T-cell (primary cell): ENCODE data around the gene UHMK1. TPM values are rescaled to one million over a fixed set of nuclear protein-coding genes. Genes with fewer than 3 reads are reported as not detected.
A peak's percentile ranks its signal among the peaks of the same experiment; 100 is the strongest.
"Not testable (repeated sequence)": the region's sequence is repeated elsewhere in the genome, so short reads cannot be mapped to it uniquely, and the experiment has no call there.

ENCODE experiments used
- ATAC-seq, 4 experiments: fragments of 200-7000 bp in 3 of 4; fragments of 150-1000 bp in 1 of 4; cut with Tn5 transposase; replicated peaks in 1 of 4; 1 replicate in 3 of 4; 2 replicates in 1 of 4; pipeline ENCODE4 v1.10.0; 2021; ENCODE audit warnings: moderate library complexity in 3 of 4, mild to moderate bottlenecking in 2 of 4, moderate number of reproducible peaks in 1 of 4
- CTCF ChIA-PET, 2 donors: fragments of 300-600 bp; sonication (Branson Sonifier 250); formaldehyde crosslinking; loops; one replicate each; lab custom pipeline; 2022; ENCODE audit warnings: antibody characterized with exemption in 2 of 2; lab: Charles Lee
- POLR2A ChIA-PET, 2 donors: fragments of 300-600 bp; sonication (Branson Sonifier 250); formaldehyde crosslinking; loops; one replicate each; lab custom pipeline; 2022; ENCODE audit warnings: antibody characterized with exemption in 2 of 2; lab: Charles Lee
- DNase-seq, 35 experiments: peaks; one replicate each; pipeline versions ENCODE4 v3.0.0 to v3.0.0-alpha.2; 2013 to 2023
- H3K27ac ChIP-seq: one replicate; pipeline ENCODE4 v1.5.1; 2013; ENCODE audit warnings: low read length
- H3K27me3 ChIP-seq, 2 experiments: replicated peaks in 1 of 2; 1 replicate in 1 of 2; 2 replicates in 1 of 2; pipeline versions ENCODE4 v1.6.1 to v1.7.0; 2013; ENCODE audit warnings: low read length in 1 of 2, mixed read lengths in 1 of 2; ENCODE audit not compliant: control insufficient read depth in 2 of 2, insufficient read depth in 2 of 2; ENCODE audit errors: extremely low read depth in 1 of 2
- H3K36me3 ChIP-seq, 2 donors: 1 replicate in 1 of 2; 2 replicates in 1 of 2; pipeline versions ENCODE4 v1.6.1 to v1.7.0; 2013; ENCODE audit warnings: low read length in 1 of 2; ENCODE audit not compliant: control insufficient read depth in 2 of 2, insufficient read depth in 1 of 2; ENCODE audit errors: extremely low read depth in 1 of 2
- H3K4me1 ChIP-seq, 2 experiments: 1 replicate in 1 of 2; 2 replicates in 1 of 2; pipeline versions ENCODE4 v1.6.1 to v1.7.0; 2013; ENCODE audit warnings: low read length in 2 of 2, mixed read lengths in 1 of 2; ENCODE audit not compliant: insufficient read depth in 2 of 2, control insufficient read depth in 1 of 2; ENCODE audit errors: extremely low read depth in 1 of 2
- H3K4me3 ChIP-seq, 2 donors: 1 replicate in 1 of 2; 2 replicates in 1 of 2; pipeline versions ENCODE4 v1.5.1 to v1.7.0; 2013; ENCODE audit warnings: mild to moderate bottlenecking in 2 of 2, low read length in 1 of 2, moderate library complexity in 1 of 2; ENCODE audit not compliant: control insufficient read depth in 1 of 2; ENCODE audit errors: extremely low read depth in 1 of 2
- H3K9me3 ChIP-seq: 2 replicates; pipeline ENCODE4 v1.7.0; 2013
- H3K27ac Mint-ChIP-seq, 2 donors: one replicate each; pipeline ENCODE4 v1.8.0; 2020 to 2021; ENCODE audit warnings: mild to moderate bottlenecking in 2 of 2, mixed read lengths in 2 of 2
- H3K27me3 Mint-ChIP-seq, 2 donors: one replicate each; pipeline ENCODE4 v1.8.0; 2021 to 2022; ENCODE audit warnings: mixed read lengths in 2 of 2
- H3K36me3 Mint-ChIP-seq: one replicate; pipeline ENCODE4 v1.8.0; 2021; ENCODE audit warnings: mixed read lengths
- H3K4me1 Mint-ChIP-seq, 3 donors: one replicate each; pipeline ENCODE4 v1.8.0; 2020 to 2022; ENCODE audit warnings: mixed read lengths in 3 of 3, mild to moderate bottlenecking in 1 of 3
- H3K4me3 Mint-ChIP-seq, 3 donors: one replicate each; pipeline ENCODE4 v1.8.0; 2020 to 2022; ENCODE audit warnings: mild to moderate bottlenecking in 3 of 3, mixed read lengths in 3 of 3, moderate library complexity in 3 of 3
- H3K9me3 Mint-ChIP-seq, 3 donors: one replicate each; pipeline ENCODE4 v1.8.0; 2020 to 2022; ENCODE audit warnings: mixed read lengths in 3 of 3
- WGBS: methylation state at CpG from one replicate; pipeline ENCODE4 v1.1.5; 2013; ENCODE audit warnings: missing lambda C conversion rate; ENCODE audit not compliant: insufficient coverage; 5-methylcytosine and 5-hydroxymethylcytosine counted together
- total RNA-seq, 35 experiments: library from RNA in 6 of 35; stranded (reverse) in 6 of 35; fragments of 120-200 nt in 1 of 35; gene quantifications; one replicate each; pipeline versions ENCODE4 v1.2.1 to v1.2.4 and lab custom pipeline; 2013 to 2026

Gene UHMK1
- total RNA-seq, 5 donors from 2014 or later (not counting 1 experiment from before 2014, with no cell fraction given) = 55.8 to 65.8 (median 60.0) TPM

- no peak for DNase-seq
- no peak overlapping the region for H3K4me3 Mint-ChIP-seq
- H3K9me3 Mint-ChIP-seq = peaks cover 0 to 3% (median 0%) of the 10 kb centered on the region in 3 donors
- H3K27ac ChIP-seq = no peak overlapping the region
- no peak for ATAC-seq
- H3K4me1 ChIP-seq = no peaks in the 10 kb centered on the region
- no peaks in the 10 kb centered on the region for H3K9me3 ChIP-seq
- H3K27ac Mint-ChIP-seq = no peak overlapping the region
- H3K4me3 ChIP-seq = no peak overlapping the region
- POLR2A ChIA-PET = no interaction called here
- H3K4me1 Mint-ChIP-seq = no peaks in the 10 kb centered on the region
- peaks cover 25 to 28% of the 10 kb centered on the region in 2 donors for H3K27me3 Mint-ChIP-seq
- no peaks in the 10 kb centered on the region for H3K36me3 ChIP-seq
- CTCF ChIA-PET = no interaction called here
- H3K36me3 Mint-ChIP-seq = no peaks in the 10 kb centered on the region
- peaks cover 0 to 10% of the 10 kb centered on the region in 2 experiments for H3K27me3 ChIP-seq
These were observed 12.4 kb upstream of the UHMK1 start for GRCh38 chr1:162485236-162485635.

- Mint-ChIP-seq H3K27me3 (peaks cover 30 to 31% of the 10 kb centered on the region in 2 donors), H3K36me3 (no peaks in the 10 kb centered on the region), H3K27ac (no peak overlapping the region), H3K4me1 (no peaks in the 10 kb centered on the region), H3K4me3 (no peak overlapping the region), H3K9me3 (no peaks in the 10 kb centered on the region)
- H3K27ac ChIP-seq = no peak overlapping the region
- no peaks in the 10 kb centered on the region for H3K9me3 ChIP-seq
- ATAC-seq (no peak), DNase-seq (no peak)
- H3K4me3 ChIP-seq = no peak overlapping the region
- ChIA-PET POLR2A (no interaction called here), CTCF (no interaction called here)
- no peaks in the 10 kb centered on the region for H3K4me1 ChIP-seq
- H3K36me3 ChIP-seq = no peaks in the 10 kb centered on the region
- H3K27me3 ChIP-seq = peaks cover 5 to 11% of the 10 kb centered on the region in 2 experiments
- WGBS = no CpG with 5 or more reads among the region's 10 CpGs
These were observed 10.4 kb upstream of the UHMK1 start for GRCh38 chr1:162487241-162487640.

GRCh38 chr1:162488219-162488618, 9.4 kb upstream of the UHMK1 start:
- no peaks in the 10 kb centered on the region for H3K4me1 ChIP-seq
- ChIA-PET POLR2A (interaction anchor here in 1 of 2 donors (0.6 kb wide), 1 partner anchor 13 kb away, joined by 3 read pairs; no protein-coding TSS in a partner anchor), CTCF (interaction anchor here in 1 of 2 donors (0.7 kb wide), 1 partner anchor 95 kb away, joined by 3 read pairs; no protein-coding TSS in a partner anchor)
- no peaks in the 10 kb centered on the region for H3K9me3 ChIP-seq
- DNase-seq (no peak), ATAC-seq (no peak)
- no CpG with 5 or more reads among the region's 3 CpGs for WGBS
- no peak overlapping the region for H3K27ac Mint-ChIP-seq
- no peaks in the 10 kb centered on the region for H3K9me3 Mint-ChIP-seq
- H3K4me1 Mint-ChIP-seq = no peaks in the 10 kb centered on the region
- peaks cover 5 to 8% of the 10 kb centered on the region in 2 experiments for H3K27me3 ChIP-seq
- H3K4me3 Mint-ChIP-seq = no peak overlapping the region
- no peak overlapping the region for H3K27ac ChIP-seq
- no peaks in the 10 kb centered on the region for H3K36me3 ChIP-seq
- H3K36me3 Mint-ChIP-seq = no peaks in the 10 kb centered on the region
- peaks cover 31 to 34% of the 10 kb centered on the region in 2 donors for H3K27me3 Mint-ChIP-seq
- H3K4me3 ChIP-seq = no peak overlapping the region

GRCh38 chr1:162495531-162496233, 1.9 kb upstream of the UHMK1 start:
- 100% methylated on average over 1 of the region's 6 CpGs for WGBS

DNA sequence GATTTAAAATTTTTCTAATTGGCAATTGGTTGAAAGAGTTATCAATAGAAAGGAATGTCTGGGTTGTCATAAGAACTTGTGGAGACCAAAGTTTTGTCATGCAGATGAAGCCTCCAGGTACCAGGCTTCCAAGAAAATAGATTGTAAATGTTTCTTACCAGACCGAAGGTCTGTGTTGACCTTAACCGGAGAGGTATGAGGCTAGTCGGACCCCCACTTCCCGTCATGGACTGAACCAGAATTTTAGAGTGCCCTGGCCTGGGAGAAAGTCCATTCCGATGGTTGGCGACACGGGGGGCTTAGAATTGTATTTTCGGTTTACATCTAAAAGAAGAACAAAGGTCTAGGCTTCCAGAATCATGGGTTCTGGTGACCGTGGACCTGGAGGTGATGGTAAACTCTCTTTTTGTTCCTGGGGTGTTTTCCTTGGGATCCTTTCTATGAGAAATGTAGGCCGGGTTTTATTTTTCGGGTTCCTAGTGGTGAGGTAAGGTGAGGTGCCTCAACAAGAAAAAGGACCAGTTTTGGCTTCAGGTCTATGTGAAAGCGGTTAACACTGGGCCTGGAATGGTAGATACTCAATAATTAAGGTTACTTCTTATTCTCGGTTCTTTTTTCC, 405 bp upstream of the UHMK1 start:
- H3K9me3 Mint-ChIP-seq = no peaks in the 10 kb centered on the region
- Histone ChIP-seq H3K4me3 (peak overlapping the region; percentile 92 to 93), H3K27ac (peak overlapping the region; percentile 90), H3K36me3 (peaks cover 0 to 16% of the 10 kb centered on the region in 2 donors), H3K4me1 (peaks cover 16 to 18% of the 10 kb centered on the region in 2 experiments), H3K27me3 (no peaks in the 10 kb centered on the region), H3K9me3 (no peaks in the 10 kb centered on the region)
- peaks cover 36 to 45% (median 39%) of the 10 kb centered on the region in 3 donors for H3K4me1 Mint-ChIP-seq
- ChIA-PET CTCF (no interaction called here), POLR2A (no interaction called here)
- ATAC-seq (no peak), DNase-seq (no peak)
- H3K36me3 Mint-ChIP-seq = peaks cover 8% of the 10 kb centered on the region
- peaks cover 0 to 4% of the 10 kb centered on the region in 2 donors for H3K27me3 Mint-ChIP-seq
- H3K4me3 Mint-ChIP-seq = peak overlapping the region; percentile 89 to 95 (median 92)
- 68% methylated on average over 5 of the region's 13 CpGs for WGBS
- H3K27ac Mint-ChIP-seq = peak overlapping the region; percentile 92 to 95

More at GRCh38 chr1:162495531-162496233, 1.9 kb upstream of the UHMK1 start:
- CTCF ChIA-PET, H3K4me3 ChIP-seq, H3K27me3 ChIP-seq, ATAC-seq, H3K9me3 Mint-ChIP-seq, H3K36me3 Mint-ChIP-seq, POLR2A ChIA-PET, H3K27me3 Mint-ChIP-seq, H3K9me3 ChIP-seq, DNase-seq, H3K27ac ChIP-seq, H3K36me3 ChIP-seq: not testable (repeated sequence)
- Mint-ChIP-seq H3K4me3 (peak overlapping the region in 1 of 3 donors; percentile 37), H3K4me1 (peaks cover 31 to 34% (median 32%) of the 10 kb centered on the region in 3 donors), H3K27ac (peak overlapping the region in 1 of 2 donors; percentile 39)
- H3K4me1 ChIP-seq = peaks cover 16 to 18% of the 10 kb centered on the region in 2 experiments

- H3K4me1 Mint-ChIP-seq = peaks cover 40 to 50% (median 42%) of the 10 kb centered on the region in 3 donors
- H3K36me3 Mint-ChIP-seq = peaks cover 11% of the 10 kb centered on the region
- no peaks in the 10 kb centered on the region for H3K27me3 Mint-ChIP-seq
- peak overlapping the region; percentile 92 to 93 for H3K4me3 ChIP-seq
- H3K36me3 ChIP-seq = peaks cover 0 to 26% of the 10 kb centered on the region in 2 donors
- H3K9me3 Mint-ChIP-seq = no peaks in the 10 kb centered on the region
- peaks cover 16 to 18% of the 10 kb centered on the region in 2 experiments for H3K4me1 ChIP-seq
- no CpG with 5 or more reads among the region's 7 CpGs for WGBS
- peak overlapping the region; percentile 90 for H3K27ac ChIP-seq
- no peaks in the 10 kb centered on the region for H3K27me3 ChIP-seq
- ATAC-seq (no peak), DNase-seq (no peak)
- no peaks in the 10 kb centered on the region for H3K9me3 ChIP-seq
- peak overlapping the region; percentile 85 to 88 for H3K27ac Mint-ChIP-seq
- ChIA-PET POLR2A (interaction anchor here in 1 of 2 donors (0.8 kb wide), 1 partner anchor 62 kb away, joined by 5 read pairs; no protein-coding TSS in a partner anchor), CTCF (interaction anchor here in 1 of 2 donors (1.0 kb wide), 1 partner anchor 13 kb away, joined by 3 read pairs; no protein-coding TSS in a partner anchor)
- H3K4me3 Mint-ChIP-seq = peak overlapping the region; percentile 89 to 95 (median 92)
These were observed 835 bp downstream of the UHMK1 start for GRCh38 chr1:162498496-162498810.
